HG03045 (cell line): ENCODE results near the gene CAMTA1.

Source experiments
- ATAC-seq: cut with Tn5 transposase; IDR thresholded peaks from one replicate; pipeline ENCODE4 v1.9.1; 2021; ENCODE audit warnings: mild to moderate bottlenecking, moderate library complexity; ENCODE audit not compliant: unreplicated experiment

Gene CAMTA1

DNA sequence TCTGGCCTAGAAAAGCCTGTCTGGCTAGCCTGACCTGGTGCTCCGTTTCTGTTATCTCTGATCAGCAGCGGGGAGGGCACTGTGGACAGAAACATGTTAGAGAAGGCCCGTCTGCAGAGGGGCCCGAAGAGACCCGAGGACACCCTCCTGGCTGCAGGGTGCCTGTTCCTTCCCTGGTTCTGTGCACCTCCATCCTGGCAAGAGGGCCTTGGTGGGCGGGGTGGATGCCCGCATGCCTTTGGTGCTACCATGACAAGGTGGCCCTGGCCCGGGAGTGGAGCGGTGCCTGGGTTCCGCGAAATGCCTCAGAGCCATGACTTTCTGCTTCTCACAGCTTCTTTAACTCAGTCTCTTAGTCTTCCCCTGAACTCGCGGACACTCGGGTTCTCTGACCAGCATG is 233.6 kb downstream of the CAMTA1 start:
- ATAC-seq = no peak

DNA sequence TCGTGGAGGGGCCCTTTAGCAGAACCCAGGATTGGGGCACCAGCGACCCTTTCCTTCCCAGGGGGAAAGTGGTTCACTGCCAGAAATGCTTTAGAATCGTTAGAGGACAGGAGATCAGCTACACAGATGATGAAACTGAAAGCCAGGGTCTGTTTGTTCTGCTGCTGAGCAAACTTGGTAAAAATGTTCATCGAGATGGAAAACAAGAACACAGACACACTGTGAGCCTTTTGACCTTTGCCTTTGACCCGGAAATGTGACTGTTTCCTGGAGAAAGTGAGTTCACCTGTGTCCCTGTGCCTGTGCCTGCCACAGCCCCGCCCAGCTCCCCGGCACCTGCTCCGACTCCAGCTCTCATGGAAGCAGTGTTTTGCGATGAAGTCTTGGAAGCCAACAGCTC is 234.3 kb downstream of the CAMTA1 start:
- no peak for ATAC-seq

DNA sequence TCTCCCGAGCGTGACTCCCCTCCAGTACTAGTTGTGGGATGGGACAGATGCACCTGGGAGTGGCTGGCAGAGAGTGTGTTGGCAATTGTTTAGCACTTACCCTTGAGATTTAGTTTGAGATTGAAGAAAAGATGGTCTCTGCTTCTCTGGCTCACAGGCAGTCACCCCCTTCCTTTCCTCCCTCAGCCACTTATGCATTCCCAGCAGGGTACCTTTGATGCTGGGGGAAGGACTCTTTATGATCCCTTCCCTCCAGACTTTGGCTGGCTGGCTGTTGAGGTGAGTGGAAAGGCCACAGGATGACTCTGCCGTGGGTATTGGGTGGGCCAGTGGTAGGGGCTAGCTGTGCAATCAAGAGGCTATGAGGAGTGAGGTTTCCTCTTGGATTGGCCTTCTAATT is 236.8 kb downstream of the CAMTA1 start:
- no peak for ATAC-seq

DNA sequence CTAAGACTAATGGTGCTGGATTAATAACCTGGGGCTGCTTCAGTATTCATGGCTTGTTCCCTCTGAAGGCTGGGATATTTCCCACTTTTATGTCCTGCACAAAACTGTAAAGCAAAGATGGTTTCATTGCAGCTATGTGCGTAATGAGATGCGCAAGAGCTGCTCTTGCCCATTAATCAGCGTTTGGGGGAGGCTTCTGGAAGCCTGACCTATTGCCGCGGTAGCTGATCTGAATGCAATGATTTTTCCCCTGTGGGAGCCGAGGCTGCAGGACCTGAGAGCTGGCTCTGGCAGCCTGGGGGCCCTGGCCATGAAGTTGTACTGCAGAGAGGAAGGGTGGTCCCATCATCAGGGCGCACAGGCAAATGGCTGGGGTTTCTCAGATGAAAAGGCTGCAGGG is 239.8 kb downstream of the CAMTA1 start:
- no peak for ATAC-seq

DNA sequence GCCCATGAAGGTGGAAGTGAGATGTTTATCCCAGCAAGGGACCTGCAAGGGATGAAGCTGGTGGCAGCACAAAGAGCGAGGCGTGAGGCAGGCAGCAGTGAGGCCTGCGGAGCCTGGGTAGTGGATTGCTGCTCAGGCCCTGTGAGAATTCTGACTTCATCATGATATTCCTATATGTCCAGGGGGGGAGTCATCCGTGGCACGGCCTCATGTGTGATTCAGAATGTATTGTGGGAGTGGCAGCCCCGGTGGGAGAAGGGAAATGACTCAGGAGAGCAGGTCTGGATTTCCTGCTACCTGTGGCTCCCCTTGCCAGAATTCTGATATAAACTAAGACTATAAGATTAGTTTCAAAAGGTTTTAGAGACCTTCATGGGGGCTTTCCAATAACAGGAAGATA is 240.9 kb downstream of the CAMTA1 start:
- no peak for ATAC-seq

DNA sequence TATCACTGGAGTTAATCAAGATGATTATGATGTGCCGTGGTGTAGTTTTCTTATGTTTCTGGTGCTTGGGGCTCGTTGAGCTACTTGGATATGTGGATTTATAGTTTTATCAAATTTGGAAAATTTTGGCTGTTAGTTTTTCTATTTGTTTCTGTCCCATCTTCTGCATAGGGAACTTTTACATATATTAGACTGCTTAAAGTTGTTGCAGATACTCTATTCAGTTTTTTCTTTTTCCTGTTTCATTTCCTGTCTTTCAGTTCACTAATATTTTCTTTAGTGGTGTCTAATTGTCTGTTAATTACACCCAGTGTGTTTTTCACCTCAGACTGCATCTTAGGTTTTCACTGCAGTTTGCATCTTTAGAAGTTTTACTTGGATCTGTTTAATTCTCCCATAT is 247.7 kb downstream of the CAMTA1 start:
- ATAC-seq = no peak

DNA sequence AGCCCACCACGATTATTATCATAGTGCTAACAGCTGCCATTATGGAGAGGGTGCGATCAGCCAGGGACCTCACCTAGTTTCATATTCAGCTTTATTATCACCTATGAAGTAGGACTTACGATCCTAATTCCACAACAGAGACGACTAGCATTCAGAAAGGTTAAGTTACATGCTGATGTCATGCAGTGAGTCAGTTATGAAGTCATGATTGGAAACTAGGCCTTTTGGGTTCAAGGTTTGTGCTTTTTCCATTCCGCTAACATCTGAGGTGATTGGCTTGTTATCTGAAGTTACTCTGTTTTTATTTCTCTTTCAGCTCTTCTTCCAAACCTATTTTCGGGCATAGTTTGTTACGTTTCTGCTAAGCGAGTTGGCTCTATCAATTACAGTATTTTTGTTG is 251.1 kb downstream of the CAMTA1 start:
- no peak for ATAC-seq

DNA sequence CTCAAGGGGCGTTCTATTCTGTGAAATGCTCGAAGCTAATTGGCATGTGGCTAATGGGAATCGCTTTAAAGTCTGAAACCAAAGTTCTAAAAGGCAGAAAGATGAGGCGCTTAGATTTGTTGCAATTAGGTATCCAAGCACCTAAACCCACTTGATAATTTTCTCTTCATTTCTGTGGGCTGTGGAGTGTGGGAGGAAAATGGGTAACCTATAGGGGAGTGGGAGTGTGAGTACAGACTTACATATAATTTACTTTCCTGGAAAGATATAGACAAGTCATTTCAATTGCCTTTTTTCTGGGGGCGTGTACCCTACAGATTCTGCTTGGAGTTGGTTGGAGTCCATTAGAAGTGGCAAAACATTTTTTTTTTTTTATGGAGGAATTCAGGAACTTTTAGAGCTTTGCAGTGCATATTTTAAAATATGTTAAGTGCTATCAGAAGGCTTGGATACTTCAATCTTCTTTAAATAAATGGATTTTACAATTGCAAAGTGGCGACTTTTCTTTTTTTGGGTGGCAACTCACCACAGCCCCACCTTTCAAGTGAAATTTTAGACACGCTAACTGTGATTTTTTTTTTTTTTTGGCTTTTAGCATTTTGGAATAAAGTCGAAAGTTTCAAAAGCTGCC is 254.5 kb downstream of the CAMTA1 start:
- no peak for ATAC-seq

DNA sequence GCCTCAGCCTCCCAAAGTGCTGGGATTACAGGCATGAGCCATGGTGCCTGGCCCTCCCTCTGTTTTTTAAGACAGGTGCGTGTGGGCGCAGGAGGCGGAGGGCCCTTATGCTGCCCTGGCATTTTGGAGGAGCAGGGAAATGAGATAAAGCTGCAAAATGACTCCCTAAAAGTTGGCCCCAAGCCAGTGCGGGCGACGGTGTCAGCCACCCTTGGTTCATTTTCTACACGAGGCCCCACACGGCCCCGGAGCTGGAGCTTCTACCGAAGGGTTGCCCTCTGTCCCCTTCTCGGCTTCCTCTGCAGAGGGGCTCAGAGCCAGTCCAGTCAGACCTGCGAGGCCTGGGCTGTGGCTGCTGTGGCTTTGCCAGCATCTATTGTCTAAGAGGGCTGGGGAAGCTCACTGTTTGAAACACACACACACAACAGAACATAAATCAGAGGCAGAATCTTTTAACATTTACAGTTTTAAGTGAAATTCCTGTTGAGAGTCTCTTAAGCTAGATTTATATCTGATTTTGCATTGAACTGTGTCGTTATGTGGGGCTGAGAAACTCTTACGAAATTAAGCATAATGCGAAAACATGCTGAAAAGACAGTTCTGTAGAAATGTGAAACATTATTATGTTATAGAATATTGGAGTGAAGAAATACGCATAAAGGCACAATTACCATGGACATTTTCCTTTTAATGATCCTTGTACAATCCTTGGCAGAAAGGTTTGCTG is 255.9 kb downstream of the CAMTA1 start:
- no peak for ATAC-seq

DNA sequence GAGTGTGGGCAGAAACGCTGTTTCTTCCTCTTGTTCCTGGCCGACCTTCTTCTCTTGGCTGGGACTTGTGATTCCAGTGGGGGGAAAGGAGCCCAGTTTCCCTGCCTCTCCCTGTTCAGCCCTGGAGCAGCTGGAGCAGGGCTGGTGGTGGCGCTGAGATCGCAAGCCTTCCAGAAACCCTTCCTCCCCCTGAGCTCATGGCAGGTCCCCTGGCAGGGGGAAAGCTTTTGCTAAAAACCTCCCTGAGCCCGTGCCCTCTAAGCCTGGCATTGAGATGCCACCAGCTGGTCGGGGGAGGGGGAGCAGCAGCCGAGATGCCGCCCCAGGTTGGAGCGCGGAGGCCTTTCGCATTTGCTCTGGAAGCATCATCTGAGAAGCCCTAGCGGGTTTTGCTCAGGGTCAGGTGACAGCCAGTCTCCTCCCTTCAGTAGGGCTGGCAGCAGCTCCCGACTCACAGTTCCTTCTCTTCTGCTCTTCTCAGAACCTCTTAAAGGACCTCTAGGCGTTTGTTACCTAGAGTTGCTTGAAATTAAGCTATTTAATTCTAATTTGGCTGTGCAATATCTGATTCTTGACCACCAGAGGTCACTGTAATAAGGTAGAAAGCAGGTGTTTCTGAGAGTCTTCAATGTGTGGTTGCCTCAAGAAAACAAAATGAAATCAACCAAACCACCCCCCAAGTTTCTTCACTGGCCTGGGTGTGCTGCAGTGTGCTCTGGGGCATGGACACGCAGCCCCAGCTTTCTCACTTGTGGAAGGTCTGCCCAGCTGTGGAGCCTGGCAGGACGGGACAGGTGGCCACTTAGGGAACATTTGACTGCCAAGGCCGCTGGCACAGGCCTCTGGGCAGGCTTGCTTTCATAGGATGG is 257.3 kb downstream of the CAMTA1 start:
- ATAC-seq = no peak

DNA sequence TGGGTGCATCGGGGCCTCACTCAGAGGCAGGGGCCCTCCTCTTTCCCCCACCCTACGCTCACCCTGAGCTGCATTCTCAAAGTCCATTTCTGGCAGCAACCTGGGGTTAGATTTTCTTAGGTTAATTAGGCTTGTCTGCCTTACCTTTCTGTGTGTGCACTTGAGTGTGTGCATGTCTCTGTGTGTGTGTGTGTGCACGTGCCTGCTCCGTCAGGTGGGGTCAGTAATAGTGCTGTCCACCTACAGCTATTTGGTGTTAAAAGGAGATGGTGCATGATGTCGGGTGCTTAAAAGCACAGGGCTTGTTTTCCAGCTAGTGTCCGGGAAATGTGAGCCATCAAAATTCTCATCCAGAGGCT is 257.9 kb downstream of the CAMTA1 start:
- no peak for ATAC-seq

DNA sequence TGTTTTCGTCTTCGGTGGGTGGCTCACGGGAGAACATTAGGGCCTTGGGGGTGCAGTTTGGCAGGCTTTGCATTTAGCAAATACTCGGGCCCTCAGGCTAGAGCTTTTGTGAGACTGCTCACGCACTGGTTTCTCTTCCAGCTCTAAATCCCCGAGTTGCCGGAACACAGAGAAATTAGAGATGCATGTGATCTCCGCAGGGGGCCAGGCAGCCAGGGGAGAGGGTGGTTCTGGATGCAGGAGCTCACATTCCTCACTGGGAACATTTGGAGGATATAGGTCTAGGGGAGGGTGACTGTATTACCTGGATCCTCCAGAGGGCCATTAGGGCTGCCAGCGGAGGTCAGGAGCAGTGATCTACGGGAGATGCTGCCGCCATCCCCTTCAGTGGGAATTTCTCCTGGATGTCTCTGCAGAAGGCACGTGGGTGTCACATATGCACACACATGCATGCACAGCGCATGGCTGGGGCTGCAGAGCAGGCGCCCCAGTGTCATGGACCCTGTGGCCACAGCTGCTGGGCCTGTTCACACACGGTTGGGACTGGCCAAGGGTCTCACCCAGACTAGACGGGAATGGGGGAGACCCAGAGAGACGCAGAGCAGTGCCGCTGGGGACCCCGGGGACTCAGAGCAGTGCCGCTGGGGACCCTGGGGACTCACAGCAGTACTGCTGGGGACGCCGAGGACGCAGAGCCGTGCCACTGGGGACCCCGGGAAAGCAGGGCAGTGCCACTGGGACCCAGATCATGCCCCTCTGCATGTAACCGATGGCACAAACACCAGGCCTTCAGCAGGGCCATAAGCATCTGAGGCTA is 258.7 kb downstream of the CAMTA1 start:
- no peak for ATAC-seq

DNA sequence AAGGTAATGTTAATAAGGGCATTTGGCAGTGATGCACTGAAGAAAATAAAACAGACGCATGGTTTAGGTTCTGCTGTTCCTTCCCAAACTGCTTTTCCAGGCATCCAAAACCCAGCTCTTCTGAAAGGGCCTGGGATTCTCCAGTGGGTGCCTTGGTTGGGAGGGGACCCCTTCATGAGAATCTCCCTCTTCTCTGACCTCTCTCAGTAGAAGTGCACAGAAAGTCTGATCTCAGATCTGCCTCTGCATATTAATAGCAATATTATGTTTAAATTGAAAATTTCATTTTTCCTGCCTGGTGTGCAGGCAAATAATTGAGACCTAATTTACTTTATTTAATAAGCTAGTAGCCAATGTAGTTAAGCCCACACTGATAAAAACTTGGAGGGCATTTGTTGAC is 260.6 kb downstream of the CAMTA1 start:
- no peak for ATAC-seq

DNA sequence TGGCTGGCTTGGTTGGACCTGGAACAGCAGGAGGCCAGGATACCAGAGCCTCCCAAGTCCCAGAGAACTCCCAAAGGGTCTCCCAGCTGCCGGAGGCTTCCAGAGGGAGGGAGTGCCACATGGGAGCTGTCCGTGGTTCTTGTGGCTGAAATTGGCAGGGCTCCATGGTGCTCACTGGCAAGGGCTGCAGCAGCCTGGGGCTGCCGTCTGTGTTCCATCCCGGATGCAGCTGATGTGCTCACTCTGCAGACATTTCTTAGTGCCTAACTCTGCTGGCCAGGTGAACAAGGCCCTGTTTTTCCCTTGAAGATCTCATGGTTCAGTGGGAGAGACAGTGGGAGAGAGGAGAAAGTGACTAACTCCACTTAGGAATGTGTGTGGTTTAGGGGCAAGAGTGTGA is 261.1 kb downstream of the CAMTA1 start:
- no peak for ATAC-seq

DNA sequence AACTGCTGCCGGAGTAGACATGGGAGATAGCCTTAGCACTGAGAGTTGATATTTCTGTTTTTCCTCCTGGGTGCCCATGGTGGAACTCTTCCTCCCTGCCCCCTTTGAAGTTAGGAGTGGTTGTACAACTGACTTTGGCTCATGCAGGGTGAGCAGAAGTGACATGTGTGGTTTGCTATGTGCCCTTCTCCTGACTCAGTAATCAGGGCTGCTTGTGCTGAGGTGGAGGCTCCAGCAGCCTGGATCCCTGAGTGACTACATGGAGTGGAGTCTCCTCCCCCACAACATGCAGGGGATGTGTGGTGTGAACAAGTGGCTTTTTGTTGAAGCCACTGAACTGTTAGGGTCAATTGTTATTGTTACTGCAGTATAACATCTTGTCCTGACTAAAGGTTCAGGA is 261.6 kb downstream of the CAMTA1 start:
- no peak for ATAC-seq

DNA sequence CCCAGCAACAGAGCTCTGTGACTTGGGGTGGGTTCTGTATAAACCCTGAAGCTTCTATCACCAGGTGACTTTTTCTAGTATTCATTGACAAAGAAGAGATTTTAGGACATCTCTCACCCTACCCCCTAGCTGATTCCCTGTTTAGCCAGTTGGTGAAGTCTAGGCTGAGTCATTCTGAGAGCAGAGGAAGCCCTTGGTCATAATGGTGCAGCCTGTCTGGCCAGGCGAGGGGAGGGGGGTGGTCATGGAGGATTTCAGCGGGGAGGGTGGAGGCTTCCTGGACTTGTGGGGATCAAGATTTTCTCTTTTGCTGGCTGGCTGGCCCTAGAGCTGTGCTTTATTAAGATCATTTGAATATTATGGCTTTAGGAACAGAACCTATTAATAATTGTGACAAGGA is 262.6 kb downstream of the CAMTA1 start:
- ATAC-seq = no peak

DNA sequence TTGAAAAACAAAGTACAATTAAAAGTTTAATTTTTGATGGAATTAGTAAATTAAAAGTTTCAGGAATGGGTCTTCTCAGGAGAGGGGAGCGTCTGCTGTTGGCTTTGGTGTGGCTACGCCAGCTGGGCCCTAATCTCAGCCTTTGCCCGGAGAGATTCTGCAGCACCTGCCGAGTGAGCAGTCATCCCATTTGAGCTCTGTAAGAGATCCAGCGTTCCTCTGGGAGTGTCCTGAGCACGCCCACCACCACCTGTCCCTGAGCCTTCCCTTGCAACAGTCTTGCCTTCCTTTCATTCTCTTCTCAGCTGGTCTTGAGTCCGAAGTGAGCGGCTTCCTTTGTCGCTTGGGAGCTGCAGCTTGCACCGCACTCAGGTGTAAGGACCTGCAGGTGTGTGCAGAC is 263.1 kb downstream of the CAMTA1 start:
- no peak for ATAC-seq

DNA sequence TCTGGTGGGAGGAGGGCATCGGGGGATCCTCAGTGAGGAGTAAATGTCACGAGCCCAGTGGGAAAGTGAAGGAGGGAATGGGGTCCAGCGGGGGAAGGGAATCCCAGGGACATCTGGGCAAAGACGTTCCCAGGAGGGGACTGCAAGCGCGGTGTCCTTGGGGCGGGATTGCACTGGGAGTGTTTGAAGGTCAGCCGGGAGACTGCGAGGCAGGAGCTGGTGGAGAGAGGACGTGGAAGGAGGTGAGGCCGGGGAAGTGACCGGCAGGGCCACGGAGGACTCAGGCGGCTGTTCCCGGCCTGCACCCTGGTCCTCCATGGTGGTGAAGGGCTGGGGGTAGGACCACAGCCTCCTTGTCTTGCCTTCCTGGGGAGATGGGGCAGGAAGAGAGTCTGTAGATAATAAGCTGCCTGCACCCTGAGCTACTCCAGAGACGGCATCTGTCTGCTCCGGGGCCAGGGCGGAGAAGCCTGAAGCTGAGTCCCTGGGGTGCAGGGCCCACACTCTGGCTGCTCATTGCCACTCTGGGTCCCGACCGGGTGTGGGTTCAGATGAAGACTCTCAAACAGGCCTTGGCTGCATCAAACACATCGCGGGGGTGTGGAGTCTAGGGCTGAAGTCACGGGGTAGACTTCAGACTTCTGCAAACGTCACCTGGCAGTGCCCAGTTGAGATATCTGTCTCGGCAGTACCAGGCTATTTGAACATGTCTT is 264.8 kb downstream of the CAMTA1 start:
- no peak for ATAC-seq

DNA sequence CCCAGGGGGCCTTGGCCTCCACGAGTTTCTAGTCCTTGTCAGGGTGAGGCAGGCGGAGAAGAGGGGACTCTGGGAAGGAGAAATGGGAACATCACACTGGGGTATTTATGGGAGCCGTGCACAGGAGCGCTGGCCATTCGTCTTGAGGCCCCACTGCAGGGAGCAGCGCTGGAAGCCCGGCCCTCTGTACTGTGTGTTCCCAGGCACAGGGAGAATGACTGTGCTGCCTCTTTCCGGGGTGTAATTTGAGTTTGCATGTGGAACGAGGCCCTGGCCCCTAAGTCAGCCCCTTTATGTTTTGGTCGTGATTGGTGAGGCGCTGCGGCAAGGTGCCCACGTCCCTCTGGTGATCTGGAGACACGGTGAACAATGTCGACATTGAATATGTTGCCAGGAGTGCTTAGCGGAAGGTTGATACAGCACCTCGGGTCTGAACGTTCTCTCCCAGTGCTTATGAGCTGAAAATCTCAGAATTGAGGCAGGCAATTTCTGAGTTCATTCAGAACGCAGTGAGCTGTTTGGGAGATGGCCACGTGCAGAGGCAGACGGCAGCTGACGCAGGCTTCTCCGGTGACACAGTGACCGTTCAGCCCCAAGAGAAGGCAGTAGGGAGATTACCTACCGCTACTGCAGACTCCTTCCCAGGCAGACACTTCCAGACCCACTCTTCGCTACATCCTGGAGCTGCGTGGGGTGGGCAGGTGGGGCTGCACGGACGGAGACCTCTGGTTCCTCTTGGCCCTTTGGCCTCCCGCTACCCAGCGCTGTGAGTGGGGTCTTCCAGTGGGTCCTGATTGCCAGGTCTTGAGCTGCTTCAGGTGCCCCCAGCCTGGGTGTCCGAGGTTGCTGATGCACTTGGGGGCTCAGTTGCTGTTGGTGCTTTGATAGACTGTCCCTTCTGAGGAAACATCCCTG is 265.8 kb downstream of the CAMTA1 start:
- ATAC-seq = no peak

DNA sequence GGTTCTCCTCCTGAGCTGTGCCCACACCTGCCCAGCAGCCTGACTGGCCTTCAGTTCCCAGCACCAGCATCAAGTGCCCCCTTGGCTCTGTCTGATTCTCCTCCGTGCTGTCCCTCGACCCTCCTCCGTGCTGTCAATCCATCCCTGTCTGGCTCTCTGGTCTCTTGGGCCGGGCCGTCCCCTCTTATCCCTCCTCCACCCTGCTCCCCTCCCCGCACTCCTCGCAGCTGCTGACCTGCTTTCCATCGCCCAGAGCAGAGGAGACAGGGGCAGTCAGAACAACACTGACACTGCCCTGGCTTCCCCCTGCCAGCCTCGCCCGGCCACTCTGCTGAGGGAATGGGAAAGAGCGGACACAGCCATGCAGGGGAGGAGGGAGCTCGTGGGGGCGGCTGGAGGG is 267.4 kb downstream of the CAMTA1 start:
- no peak for ATAC-seq
